WTC11 (cell line): ENCODE measurements around the gene CREG2. TPM values are rescaled to one million over a fixed set of nuclear protein-coding genes. Genes with fewer than 3 reads are reported as not detected.

ENCODE experiments used
- ATAC-seq: fragments of 200-7000 bp; cut with Tn5 transposase; 2 replicates; pipeline ENCODE4 v1.10.0; 2021; ENCODE audit warnings: mild to moderate bottlenecking, moderate library complexity
- CTCF ChIA-PET: fragments of 300-600 bp; sonication (Branson Sonifier 250); formaldehyde crosslinking; loops from one replicate; lab custom pipeline; 2021; ENCODE audit warnings: antibody characterized with exemption; lab: Charles Lee
- POLR2A ChIA-PET: fragments of 350-600 bp; sonication (Branson Sonifier 250); formaldehyde crosslinking; loops from one replicate; lab custom pipeline; 2021; ENCODE audit warnings: antibody characterized with exemption; lab: Charles Lee
- DNase-seq: peaks from one replicate; pipeline ENCODE4 v3.0.0; 2021; ENCODE audit warnings: low spot score
- H3K27ac Mint-ChIP-seq: 2 replicates; pipeline ENCODE4 v1.8.0; 2021; ENCODE audit warnings: mixed read lengths
- H3K27me3 Mint-ChIP-seq: 2 replicates; pipeline ENCODE4 v1.8.0; 2021; ENCODE audit warnings: low read depth, mild to moderate bottlenecking, moderate library complexity, mixed read lengths
- H3K36me3 Mint-ChIP-seq: 2 replicates; pipeline ENCODE4 v1.8.0; 2021; ENCODE audit warnings: mixed read lengths
- H3K4me1 Mint-ChIP-seq: 2 replicates; pipeline ENCODE4 v1.8.0; 2022; ENCODE audit warnings: mixed read lengths
- H3K4me3 Mint-ChIP-seq: 2 replicates; pipeline ENCODE4 v1.8.0; 2021; ENCODE audit warnings: mild to moderate bottlenecking, moderate library complexity, mixed read lengths
- H3K9me3 Mint-ChIP-seq: 2 replicates; pipeline ENCODE4 v1.8.0; 2021; ENCODE audit warnings: mixed read lengths
- CBFB ChIP-seq: sonication (generic); formaldehyde crosslinking; IDR thresholded peaks from 2 replicates; pipeline ENCODE4 v1.8.1; 2022; ENCODE audit warnings: mild to moderate bottlenecking, low read depth, missing genetic modification reagents
- CREM ChIP-seq: sonication (generic); formaldehyde crosslinking; IDR thresholded peaks from 2 replicates; pipeline ENCODE4 v1.8.1; 2022; ENCODE audit warnings: mild to moderate bottlenecking, missing genetic modification reagents, moderate library complexity
- EMX1 ChIP-seq: fragments of 250-450 bp; sonication (Bioruptor Pico); IDR thresholded peaks from 2 replicates; pipeline ENCODE4 v1.8.0; 2021; ENCODE audit warnings: mild to moderate bottlenecking
- GTF2I ChIP-seq: fragments of 250-450 bp; sonication (Bioruptor Pico); conservative IDR thresholded peaks from 2 replicates; pipeline ENCODE4 v1.4.0; 2021; ENCODE audit warnings: mild to moderate bottlenecking
- HMGA2 ChIP-seq: fragments of 250-450 bp; sonication (Bioruptor Pico); IDR thresholded peaks from 2 replicates; pipeline ENCODE4 v1.4.0; 2021; ENCODE audit warnings: mild to moderate bottlenecking, moderate library complexity
- IRF2 ChIP-seq: sonication (generic); formaldehyde crosslinking; IDR thresholded peaks from 2 replicates; pipeline ENCODE4 v1.8.0; 2022; ENCODE audit warnings: low read depth, missing genetic modification reagents, borderline replicate concordance
- RORB ChIP-seq: fragments of 250-450 bp; sonication (Bioruptor Pico); IDR thresholded peaks from 2 replicates; pipeline ENCODE4 v1.9.0; 2021; ENCODE audit warnings: mild to moderate bottlenecking
- TCF7 ChIP-seq: sonication (generic); formaldehyde crosslinking; IDR thresholded peaks from 2 replicates; pipeline ENCODE4 v1.8.0; 2022; ENCODE audit warnings: mild to moderate bottlenecking, low read depth, missing genetic modification reagents, moderate library complexity
- ZNF121 ChIP-seq: sonication (generic); formaldehyde crosslinking; IDR thresholded peaks from 2 replicates; pipeline ENCODE4 v1.8.0; 2023; ENCODE audit warnings: missing genetic modification reagents
- ZNF232 ChIP-seq: sonication (generic); formaldehyde crosslinking; IDR thresholded peaks from 2 replicates; pipeline ENCODE4 v1.8.0; 2022; ENCODE audit warnings: mild to moderate bottlenecking, missing genetic modification reagents
- ZNF416 ChIP-seq: fragments of 250-450 bp; sonication (Bioruptor Pico); IDR thresholded peaks from 2 replicates; pipeline ENCODE4 v1.9.0; 2021; ENCODE audit warnings: mild to moderate bottlenecking, inconsistent platforms
- ZNF671 ChIP-seq: fragments of 250-450 bp; sonication (Bioruptor Pico); IDR thresholded peaks from 2 replicates; pipeline ENCODE4 v1.8.0; 2021; ENCODE audit warnings: mild to moderate bottlenecking
- total RNA-seq: library from RNA; stranded (reverse); gene quantifications from 3 replicates; pipeline ENCODE4 v1.2.3, GENCODE V29; 2021
- TF ChIP-seq, protein P1 (sequence below): fragments of 250-450 bp; sonication (Bioruptor Pico); IDR thresholded peaks from 2 replicates; pipeline ENCODE4 v1.9.0; 2021; ENCODE audit warnings: mild to moderate bottlenecking, borderline replicate concordance
- TF ChIP-seq, protein P2 (sequence below): sonication (generic); formaldehyde crosslinking; IDR thresholded peaks from 2 replicates; pipeline ENCODE4 v1.8.0; 2023; ENCODE audit warnings: missing genetic modification reagents, mild to moderate bottlenecking, borderline replicate concordance
- TF ChIP-seq, protein P3 (sequence below): fragments of 200-600 bp; IDR thresholded peaks from 2 replicates; pipeline ENCODE4 v1.8.0; 2022; ENCODE audit warnings: antibody characterized with exemption
- TF ChIP-seq, protein P4 (sequence below): sonication (generic); formaldehyde crosslinking; IDR thresholded peaks from 2 replicates; pipeline ENCODE4 v1.8.0; 2023; ENCODE audit warnings: mild to moderate bottlenecking, missing genetic modification reagents
- TF ChIP-seq, protein P5 (sequence below): sonication (generic); formaldehyde crosslinking; IDR thresholded peaks from 2 replicates; pipeline ENCODE4 v1.8.0; 2022; ENCODE audit warnings: mild to moderate bottlenecking, missing genetic modification reagents
- TF ChIP-seq, protein P6 (sequence below): fragments of 250-450 bp; sonication (Bioruptor Pico); IDR thresholded peaks from 2 replicates; pipeline ENCODE4 v1.9.0; 2021; ENCODE audit warnings: moderate library complexity, mild to moderate bottlenecking, inconsistent platforms, borderline replicate concordance

Gene CREG2
- total RNA-seq, 1 experiment from 2014 or later, result 1.6 TPM

DNA sequence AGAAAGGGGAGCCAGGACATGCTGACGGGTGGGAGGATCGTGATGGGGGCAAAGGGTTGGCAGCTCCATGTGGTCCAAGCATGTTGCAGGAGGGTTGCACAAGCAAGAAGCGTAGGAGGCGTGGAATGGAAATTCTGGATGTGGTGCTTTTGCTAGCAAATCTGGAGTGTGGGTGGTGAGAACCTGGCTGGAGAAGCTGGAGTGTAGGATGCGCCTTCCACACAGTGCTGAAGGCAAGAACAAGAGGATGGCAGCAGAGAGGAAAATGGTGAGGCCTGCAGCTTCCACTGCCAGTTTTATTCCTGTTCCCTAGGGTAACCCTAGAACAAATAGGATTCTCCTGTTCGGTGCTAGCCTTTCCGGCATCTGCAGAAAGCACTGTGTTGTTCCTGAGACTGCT is 22.4 kb downstream of the CREG2 start:
- no peak overlapping the region for H3K4me3 Mint-ChIP-seq
- no peak for TF ChIP-seq IRF2 (CRISPR knock-in tag)
- TF ChIP-seq, protein P1, sequence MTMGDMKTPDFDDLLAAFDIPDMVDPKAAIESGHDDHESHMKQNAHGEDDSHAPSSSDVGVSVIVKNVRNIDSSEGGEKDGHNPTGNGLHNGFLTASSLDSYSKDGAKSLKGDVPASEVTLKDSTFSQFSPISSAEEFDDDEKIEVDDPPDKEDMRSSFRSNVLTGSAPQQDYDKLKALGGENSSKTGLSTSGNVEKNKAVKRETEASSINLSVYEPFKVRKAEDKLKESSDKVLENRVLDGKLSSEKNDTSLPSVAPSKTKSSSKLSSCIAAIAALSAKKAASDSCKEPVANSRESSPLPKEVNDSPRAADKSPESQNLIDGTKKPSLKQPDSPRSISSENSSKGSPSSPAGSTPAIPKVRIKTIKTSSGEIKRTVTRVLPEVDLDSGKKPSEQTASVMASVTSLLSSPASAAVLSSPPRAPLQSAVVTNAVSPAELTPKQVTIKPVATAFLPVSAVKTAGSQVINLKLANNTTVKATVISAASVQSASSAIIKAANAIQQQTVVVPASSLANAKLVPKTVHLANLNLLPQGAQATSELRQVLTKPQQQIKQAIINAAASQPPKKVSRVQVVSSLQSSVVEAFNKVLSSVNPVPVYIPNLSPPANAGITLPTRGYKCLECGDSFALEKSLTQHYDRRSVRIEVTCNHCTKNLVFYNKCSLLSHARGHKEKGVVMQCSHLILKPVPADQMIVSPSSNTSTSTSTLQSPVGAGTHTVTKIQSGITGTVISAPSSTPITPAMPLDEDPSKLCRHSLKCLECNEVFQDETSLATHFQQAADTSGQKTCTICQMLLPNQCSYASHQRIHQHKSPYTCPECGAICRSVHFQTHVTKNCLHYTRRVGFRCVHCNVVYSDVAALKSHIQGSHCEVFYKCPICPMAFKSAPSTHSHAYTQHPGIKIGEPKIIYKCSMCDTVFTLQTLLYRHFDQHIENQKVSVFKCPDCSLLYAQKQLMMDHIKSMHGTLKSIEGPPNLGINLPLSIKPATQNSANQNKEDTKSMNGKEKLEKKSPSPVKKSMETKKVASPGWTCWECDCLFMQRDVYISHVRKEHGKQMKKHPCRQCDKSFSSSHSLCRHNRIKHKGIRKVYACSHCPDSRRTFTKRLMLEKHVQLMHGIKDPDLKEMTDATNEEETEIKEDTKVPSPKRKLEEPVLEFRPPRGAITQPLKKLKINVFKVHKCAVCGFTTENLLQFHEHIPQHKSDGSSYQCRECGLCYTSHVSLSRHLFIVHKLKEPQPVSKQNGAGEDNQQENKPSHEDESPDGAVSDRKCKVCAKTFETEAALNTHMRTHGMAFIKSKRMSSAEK, result no peak
- no peak for TF ChIP-seq TCF7 (CRISPR knock-in tag)
- no peak for TF ChIP-seq GTF2I (CRISPR knock-in tag)
- no peak for TF ChIP-seq CBFB
- TF ChIP-seq CREM (CRISPR knock-in tag), result no peak
- TF ChIP-seq, protein P2, sequence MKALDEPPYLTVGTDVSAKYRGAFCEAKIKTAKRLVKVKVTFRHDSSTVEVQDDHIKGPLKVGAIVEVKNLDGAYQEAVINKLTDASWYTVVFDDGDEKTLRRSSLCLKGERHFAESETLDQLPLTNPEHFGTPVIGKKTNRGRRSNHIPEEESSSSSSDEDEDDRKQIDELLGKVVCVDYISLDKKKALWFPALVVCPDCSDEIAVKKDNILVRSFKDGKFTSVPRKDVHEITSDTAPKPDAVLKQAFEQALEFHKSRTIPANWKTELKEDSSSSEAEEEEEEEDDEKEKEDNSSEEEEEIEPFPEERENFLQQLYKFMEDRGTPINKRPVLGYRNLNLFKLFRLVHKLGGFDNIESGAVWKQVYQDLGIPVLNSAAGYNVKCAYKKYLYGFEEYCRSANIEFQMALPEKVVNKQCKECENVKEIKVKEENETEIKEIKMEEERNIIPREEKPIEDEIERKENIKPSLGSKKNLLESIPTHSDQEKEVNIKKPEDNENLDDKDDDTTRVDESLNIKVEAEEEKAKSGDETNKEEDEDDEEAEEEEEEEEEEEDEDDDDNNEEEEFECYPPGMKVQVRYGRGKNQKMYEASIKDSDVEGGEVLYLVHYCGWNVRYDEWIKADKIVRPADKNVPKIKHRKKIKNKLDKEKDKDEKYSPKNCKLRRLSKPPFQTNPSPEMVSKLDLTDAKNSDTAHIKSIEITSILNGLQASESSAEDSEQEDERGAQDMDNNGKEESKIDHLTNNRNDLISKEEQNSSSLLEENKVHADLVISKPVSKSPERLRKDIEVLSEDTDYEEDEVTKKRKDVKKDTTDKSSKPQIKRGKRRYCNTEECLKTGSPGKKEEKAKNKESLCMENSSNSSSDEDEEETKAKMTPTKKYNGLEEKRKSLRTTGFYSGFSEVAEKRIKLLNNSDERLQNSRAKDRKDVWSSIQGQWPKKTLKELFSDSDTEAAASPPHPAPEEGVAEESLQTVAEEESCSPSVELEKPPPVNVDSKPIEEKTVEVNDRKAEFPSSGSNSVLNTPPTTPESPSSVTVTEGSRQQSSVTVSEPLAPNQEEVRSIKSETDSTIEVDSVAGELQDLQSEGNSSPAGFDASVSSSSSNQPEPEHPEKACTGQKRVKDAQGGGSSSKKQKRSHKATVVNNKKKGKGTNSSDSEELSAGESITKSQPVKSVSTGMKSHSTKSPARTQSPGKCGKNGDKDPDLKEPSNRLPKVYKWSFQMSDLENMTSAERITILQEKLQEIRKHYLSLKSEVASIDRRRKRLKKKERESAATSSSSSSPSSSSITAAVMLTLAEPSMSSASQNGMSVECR (CRISPR knock-in tag), result no peak
- TF ChIP-seq RORB (CRISPR knock-in tag), result no peak
- TF ChIP-seq, protein P3, sequence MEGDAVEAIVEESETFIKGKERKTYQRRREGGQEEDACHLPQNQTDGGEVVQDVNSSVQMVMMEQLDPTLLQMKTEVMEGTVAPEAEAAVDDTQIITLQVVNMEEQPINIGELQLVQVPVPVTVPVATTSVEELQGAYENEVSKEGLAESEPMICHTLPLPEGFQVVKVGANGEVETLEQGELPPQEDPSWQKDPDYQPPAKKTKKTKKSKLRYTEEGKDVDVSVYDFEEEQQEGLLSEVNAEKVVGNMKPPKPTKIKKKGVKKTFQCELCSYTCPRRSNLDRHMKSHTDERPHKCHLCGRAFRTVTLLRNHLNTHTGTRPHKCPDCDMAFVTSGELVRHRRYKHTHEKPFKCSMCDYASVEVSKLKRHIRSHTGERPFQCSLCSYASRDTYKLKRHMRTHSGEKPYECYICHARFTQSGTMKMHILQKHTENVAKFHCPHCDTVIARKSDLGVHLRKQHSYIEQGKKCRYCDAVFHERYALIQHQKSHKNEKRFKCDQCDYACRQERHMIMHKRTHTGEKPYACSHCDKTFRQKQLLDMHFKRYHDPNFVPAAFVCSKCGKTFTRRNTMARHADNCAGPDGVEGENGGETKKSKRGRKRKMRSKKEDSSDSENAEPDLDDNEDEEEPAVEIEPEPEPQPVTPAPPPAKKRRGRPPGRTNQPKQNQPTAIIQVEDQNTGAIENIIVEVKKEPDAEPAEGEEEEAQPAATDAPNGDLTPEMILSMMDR, result no peak
- TF ChIP-seq, protein P4, sequence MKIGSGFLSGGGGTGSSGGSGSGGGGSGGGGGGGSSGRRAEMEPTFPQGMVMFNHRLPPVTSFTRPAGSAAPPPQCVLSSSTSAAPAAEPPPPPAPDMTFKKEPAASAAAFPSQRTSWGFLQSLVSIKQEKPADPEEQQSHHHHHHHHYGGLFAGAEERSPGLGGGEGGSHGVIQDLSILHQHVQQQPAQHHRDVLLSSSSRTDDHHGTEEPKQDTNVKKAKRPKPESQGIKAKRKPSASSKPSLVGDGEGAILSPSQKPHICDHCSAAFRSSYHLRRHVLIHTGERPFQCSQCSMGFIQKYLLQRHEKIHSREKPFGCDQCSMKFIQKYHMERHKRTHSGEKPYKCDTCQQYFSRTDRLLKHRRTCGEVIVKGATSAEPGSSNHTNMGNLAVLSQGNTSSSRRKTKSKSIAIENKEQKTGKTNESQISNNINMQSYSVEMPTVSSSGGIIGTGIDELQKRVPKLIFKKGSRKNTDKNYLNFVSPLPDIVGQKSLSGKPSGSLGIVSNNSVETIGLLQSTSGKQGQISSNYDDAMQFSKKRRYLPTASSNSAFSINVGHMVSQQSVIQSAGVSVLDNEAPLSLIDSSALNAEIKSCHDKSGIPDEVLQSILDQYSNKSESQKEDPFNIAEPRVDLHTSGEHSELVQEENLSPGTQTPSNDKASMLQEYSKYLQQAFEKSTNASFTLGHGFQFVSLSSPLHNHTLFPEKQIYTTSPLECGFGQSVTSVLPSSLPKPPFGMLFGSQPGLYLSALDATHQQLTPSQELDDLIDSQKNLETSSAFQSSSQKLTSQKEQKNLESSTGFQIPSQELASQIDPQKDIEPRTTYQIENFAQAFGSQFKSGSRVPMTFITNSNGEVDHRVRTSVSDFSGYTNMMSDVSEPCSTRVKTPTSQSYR (CRISPR knock-in tag), result no peak
- TF ChIP-seq ZNF671 (CRISPR knock-in tag), result no peak
- TF ChIP-seq ZNF121 (CRISPR knock-in tag), result no peak
- TF ChIP-seq, protein P5, sequence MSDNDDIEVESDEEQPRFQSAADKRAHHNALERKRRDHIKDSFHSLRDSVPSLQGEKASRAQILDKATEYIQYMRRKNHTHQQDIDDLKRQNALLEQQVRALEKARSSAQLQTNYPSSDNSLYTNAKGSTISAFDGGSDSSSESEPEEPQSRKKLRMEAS (CRISPR knock-in tag), result no peak
- TF ChIP-seq EMX1 (CRISPR knock-in tag), result no peak
- TF ChIP-seq HMGA2, result no peak
- no peak for TF ChIP-seq ZNF232 (CRISPR knock-in tag)
- no peak for TF ChIP-seq ZNF416
- TF ChIP-seq, protein P6, sequence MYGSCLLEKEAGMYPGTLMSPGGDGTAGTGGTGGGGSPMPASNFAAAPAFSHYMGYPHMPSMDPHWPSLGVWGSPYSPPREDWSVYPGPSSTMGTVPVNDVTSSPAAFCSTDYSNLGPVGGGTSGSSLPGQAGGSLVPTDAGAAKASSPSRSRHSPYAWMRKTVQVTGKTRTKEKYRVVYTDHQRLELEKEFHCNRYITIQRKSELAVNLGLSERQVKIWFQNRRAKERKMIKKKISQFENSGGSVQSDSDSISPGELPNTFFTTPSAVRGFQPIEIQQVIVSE (CRISPR knock-in tag), result no peak
- TF ChIP-seq, all 79 proteins: peak for 0
- POLR2A ChIA-PET, result no interaction called here
- ATAC-seq (no peak), DNase-seq (no peak)
- Mint-ChIP-seq H3K9me3 (no peaks in the 10 kb centered on the region), H3K4me1 (peaks cover 29% of the 10 kb centered on the region), H3K27me3 (no peaks in the 10 kb centered on the region), H3K36me3 (no peaks in the 10 kb centered on the region), H3K27ac (no peak overlapping the region)
- CTCF ChIA-PET, result interaction anchor here (0.6 to 1.2 kb wide), 2 partner anchors 22 to 23 kb away, joined by 3 to 9 read pairs; no protein-coding TSS in a partner anchor
